ENCODE results near the gene EPB41L2.

The EPB41L2 gene

DNA sequence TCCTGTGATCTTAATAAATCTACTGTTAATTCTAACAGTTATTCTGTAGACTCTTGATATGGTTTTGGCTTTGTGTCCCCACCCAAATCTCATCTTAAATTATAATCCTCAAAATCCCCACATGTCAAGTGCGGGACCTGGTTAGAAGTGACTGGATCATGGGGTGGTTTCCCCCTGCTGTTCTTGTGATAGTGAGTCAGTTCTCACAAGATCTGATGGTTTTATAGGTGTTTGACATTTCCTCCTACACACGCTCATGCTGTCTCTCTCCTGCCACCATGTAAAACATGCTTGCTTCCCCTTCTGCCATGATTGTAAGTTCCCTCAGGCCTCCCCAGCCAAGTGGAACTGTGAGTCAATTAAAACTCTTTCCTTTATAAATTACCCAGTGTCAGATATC lies 10.5 kb upstream of the EPB41L2 start:
- no peak overlapping the region for H3K4me3 ChIP-seq (ENCODE audit: low read depth, low read length)

DNA sequence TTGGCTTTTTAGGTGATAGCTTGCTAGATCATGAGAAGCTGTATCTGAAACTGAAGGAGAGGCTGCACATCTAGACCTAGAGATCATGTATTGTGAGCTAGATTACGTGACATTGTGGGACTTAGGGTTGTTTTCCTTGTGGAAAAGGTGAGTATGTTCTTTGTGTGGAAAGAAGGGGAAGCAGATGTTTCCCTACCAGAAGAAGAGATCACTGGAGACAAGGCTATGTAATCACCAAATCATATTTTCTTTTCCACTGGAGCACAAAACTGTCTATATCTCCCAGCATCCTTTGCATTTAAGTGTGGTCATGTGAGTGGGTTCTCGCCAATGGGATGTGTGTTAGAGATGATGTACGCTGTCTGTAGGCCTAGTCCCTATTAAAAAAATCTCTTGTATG lies 7.0 kb upstream of the EPB41L2 start:
- no peak overlapping the region for H3K4me3 ChIP-seq (ENCODE audit: low read depth, low read length)
- DNase-seq (ENCODE audit: low read depth), result no peak
- TF ChIP-seq, protein P1, sequence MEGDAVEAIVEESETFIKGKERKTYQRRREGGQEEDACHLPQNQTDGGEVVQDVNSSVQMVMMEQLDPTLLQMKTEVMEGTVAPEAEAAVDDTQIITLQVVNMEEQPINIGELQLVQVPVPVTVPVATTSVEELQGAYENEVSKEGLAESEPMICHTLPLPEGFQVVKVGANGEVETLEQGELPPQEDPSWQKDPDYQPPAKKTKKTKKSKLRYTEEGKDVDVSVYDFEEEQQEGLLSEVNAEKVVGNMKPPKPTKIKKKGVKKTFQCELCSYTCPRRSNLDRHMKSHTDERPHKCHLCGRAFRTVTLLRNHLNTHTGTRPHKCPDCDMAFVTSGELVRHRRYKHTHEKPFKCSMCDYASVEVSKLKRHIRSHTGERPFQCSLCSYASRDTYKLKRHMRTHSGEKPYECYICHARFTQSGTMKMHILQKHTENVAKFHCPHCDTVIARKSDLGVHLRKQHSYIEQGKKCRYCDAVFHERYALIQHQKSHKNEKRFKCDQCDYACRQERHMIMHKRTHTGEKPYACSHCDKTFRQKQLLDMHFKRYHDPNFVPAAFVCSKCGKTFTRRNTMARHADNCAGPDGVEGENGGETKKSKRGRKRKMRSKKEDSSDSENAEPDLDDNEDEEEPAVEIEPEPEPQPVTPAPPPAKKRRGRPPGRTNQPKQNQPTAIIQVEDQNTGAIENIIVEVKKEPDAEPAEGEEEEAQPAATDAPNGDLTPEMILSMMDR (IDR thresholded peaks at IDR 0.05; ENCODE audit: low read depth, low read length, missing control alignments), result no peak

More for the DNA sequence above, 10.5 kb upstream of the EPB41L2 start:
- TF ChIP-seq, protein P1 (IDR thresholded peaks at IDR 0.05; ENCODE audit: low read depth, low read length, missing control alignments), result no peak
- no peak for DNase-seq (ENCODE audit: low read depth)

DNA sequence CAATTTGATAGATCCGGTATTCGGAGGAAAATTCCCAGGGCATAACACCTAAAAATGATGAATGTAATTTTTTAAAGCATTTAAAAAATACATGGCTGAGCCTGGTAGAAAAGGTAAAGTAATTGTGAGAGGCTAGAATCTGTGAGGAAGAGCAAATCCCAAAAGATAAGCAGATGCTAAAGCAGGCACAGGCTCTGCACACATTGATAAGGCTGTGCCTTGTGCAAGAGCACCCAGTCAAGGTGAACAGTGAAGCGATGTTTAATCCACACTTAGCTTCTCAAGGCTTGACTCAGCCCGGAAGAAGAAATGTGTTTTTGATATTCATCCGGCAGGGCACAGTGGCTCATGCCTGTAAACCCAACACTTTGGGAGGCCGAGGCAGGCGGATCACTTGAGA lies 5.1 kb upstream of the EPB41L2 start:
- TF ChIP-seq, protein P1 (IDR thresholded peaks at IDR 0.05; ENCODE audit: low read depth, low read length, missing control alignments), result no peak
- DNase-seq (ENCODE audit: low read depth), result no peak
- H3K4me3 ChIP-seq (ENCODE audit: low read depth, low read length), result no peak overlapping the region

DNA sequence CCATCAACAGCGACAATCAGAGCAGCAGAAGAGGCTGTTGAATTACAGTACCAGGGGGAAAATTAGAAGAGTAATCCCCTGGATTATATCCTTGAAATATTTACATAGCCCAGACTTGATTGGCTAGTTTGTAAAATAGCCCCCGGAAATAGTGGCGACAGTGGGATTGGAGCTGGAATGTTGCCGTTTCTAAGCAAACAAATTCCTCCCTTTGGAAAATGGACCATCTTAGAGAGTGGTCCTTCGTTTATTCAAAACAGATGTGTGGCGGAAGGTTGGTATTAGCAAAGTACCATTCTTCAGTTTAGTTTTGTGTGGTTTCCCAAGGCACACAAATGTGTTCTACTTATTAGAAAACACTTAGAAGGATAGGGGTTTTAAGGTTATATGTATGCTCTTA lies 4.5 kb upstream of the EPB41L2 start:
- no peak for DNase-seq (ENCODE audit: low read depth)
- TF ChIP-seq, protein P1 (IDR thresholded peaks at IDR 0.05; ENCODE audit: low read depth, low read length, missing control alignments), result no peak

DNA sequence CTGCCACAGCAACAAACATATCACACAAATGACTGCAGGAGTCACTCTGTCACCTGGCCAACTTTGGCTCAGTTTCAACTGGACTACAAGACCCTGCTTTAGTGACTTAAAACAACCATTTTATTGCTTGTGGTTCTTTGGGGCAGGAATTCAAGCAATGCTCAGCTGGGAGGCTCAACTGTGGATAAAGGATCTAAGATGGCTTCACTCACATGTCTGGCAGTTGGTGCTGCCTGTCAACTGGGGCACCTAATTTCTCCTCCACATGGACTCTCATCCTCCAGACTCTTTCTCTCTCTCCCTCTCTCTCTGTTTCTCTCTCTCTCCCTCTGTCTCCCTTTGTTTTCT lies 2.8 kb upstream of the EPB41L2 start:
- DNase-seq (ENCODE audit: low read depth), result no peak
- no peak overlapping the region for H3K4me3 ChIP-seq (ENCODE audit: low read depth, low read length)
- TF ChIP-seq, protein P1 (IDR thresholded peaks at IDR 0.05; ENCODE audit: low read depth, low read length, missing control alignments), result no peak

More for the DNA sequence above, 4.5 kb upstream of the EPB41L2 start:
- no peak overlapping the region for H3K4me3 ChIP-seq (ENCODE audit: low read depth, low read length)

DNA sequence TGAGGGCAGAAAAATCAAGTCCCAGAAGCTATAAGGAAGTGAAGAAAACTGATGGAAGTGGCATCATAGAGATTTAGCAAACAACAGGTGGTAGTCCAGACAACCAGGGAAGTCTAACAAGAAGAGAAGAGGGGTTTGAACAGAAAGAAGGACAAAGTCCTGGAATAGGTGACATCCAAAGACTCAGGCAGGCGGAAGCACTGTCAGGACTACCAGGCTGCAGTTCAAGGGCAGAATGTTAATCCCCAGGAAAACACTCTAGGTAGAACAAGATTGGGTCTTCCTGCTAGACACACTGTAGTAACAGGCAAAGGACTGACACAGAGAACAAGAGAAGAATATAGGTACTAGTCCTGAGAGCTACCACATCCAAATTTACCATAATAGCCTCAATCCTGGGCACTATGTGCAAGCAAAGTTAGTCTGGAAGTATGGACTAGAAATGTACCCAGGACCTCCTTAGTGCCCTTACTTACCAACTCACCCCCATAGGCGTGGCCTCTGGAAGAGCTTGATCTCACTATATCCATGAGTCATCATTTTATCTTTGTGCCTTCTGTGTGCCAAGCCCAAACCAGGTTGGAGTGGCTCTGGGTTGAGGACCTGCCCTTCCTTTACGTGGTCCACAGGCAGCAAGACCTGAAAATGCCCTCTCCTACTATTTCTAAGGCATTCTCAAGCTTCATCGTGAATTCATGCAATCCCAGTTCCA lies 2.2 kb upstream of the EPB41L2 start:
- no peak overlapping the region for H3K4me3 ChIP-seq (ENCODE audit: low read depth, low read length)
- no peak for DNase-seq (ENCODE audit: low read depth)
- TF ChIP-seq, protein P1 (IDR thresholded peaks at IDR 0.05; ENCODE audit: low read depth, low read length, missing control alignments), result no peak

DNA sequence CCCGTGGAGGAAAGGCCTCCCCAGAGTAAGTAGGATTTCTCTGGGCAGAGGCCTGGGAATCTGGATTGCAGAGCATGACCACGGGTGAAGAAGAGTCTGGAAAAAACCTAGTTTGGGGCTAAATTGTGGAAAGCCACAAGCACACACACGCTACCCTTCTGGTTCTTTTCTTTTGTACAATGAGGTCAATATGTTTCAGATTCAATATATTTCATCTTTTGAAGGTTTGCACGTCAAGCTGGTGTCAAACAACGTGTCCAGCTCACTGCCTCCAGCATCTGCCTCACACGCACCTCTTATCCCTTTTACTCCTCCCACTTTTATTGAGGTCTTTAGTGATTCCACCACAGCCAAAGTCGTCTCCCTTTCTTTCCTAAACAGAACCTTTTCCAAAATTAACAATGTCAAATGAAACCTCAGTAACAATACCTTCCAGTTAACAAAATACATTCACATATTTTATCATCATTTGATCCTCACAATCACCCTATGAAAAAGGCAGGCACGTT lies 773 bp upstream of the EPB41L2 start:
- peak overlapping the region; percentile 92 for H3K4me3 ChIP-seq (ENCODE audit: low read depth, low read length)
- no peak for DNase-seq (ENCODE audit: low read depth)
- TF ChIP-seq, protein P1 (IDR thresholded peaks at IDR 0.05; ENCODE audit: low read depth, low read length, missing control alignments), result no peak
